DOHH2 (cell line): ENCODE measurements around the gene SLC6A3.

Source experiments
- EZH2phosphoT487 ChIP-seq: fragments of 200-600 bp; sonication (generic); IDR thresholded peaks from 2 replicates; pipeline ENCODE4 v1.6.1; 2017; ENCODE audit warnings: borderline replicate concordance, mild to moderate bottlenecking, antibody characterized with exemption, low read length, moderate library complexity, mixed read lengths
- TF ChIP-seq, protein P1 (sequence below): fragments of 200-600 bp; sonication (generic); IDR thresholded peaks from one replicate; pipeline ENCODE4 v1.5.1; 2014; ENCODE audit warnings: antibody characterized with exemption, mild to moderate bottlenecking, low read depth, low read length; ENCODE audit not compliant: poor library complexity, severe bottlenecking

DNA sequence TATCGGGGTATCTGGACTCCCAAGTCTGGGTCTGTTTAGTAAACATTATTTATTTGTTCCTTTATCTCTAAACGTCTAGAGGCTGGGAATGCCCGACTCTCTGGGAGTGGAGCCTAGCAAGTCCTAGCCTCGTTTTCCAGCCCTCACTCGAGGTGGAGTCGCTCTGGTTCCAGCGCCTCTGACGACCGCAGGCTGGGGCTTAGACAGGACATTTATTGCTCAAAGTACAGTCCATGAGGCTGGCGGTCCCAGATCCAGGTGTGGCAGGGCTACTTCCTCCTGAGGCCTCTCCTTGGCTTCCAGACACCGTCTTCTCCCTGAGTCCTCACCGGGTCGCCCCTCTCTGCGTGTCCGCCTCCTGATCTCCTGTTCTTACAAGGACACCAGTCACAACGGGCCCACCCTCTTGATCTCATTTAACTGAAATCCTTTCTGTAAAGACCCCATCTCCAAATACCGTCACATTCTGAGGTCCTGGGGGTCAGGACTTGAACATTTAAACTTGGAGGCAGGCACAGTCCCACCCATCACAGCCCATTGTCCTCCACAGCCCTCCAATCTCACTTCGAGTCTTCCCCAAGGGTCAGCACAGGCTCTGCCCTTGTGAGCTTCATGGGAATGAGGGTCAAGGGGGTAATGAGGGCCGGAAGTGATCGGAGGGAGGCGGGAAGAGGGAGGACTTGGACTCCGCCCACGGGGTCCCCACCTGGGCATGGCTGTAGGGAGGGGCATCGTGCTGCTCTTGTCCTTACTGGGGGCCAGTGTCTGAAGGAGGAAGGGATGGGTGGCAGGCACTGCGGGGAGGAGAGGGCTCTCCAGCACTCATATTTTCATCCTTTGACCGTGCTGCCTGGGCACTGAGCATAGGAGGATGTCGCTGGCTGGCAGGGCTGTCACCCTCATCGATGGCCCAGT, 88.1 kb downstream of the SLC6A3 start:
- TF ChIP-seq, protein P1, sequence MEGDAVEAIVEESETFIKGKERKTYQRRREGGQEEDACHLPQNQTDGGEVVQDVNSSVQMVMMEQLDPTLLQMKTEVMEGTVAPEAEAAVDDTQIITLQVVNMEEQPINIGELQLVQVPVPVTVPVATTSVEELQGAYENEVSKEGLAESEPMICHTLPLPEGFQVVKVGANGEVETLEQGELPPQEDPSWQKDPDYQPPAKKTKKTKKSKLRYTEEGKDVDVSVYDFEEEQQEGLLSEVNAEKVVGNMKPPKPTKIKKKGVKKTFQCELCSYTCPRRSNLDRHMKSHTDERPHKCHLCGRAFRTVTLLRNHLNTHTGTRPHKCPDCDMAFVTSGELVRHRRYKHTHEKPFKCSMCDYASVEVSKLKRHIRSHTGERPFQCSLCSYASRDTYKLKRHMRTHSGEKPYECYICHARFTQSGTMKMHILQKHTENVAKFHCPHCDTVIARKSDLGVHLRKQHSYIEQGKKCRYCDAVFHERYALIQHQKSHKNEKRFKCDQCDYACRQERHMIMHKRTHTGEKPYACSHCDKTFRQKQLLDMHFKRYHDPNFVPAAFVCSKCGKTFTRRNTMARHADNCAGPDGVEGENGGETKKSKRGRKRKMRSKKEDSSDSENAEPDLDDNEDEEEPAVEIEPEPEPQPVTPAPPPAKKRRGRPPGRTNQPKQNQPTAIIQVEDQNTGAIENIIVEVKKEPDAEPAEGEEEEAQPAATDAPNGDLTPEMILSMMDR = no peak
- TF ChIP-seq EZH2phosphoT487 = no peak
